ENCODE data around the gene PTGS2. TPM values are rescaled to one million over a fixed set of nuclear protein-coding genes. Genes with fewer than 3 reads are reported as not detected.
"Not testable (repeated sequence)": the region's sequence is repeated elsewhere in the genome, so short reads cannot be mapped to it uniquely, and the experiment has no call there.

The PTGS2 gene
- total and polyA plus RNA-seq, 2 experiments from 2014 or later: 6.2 to 21.9 TPM

- H3K4me2 ChIP-seq: no peak overlapping the region
- H3K79me2 ChIP-seq: no peaks in the 10 kb centered on the region
- no peaks in the 10 kb centered on the region for H3K4me1 ChIP-seq (ENCODE audit: insufficient read depth)
- no peaks in the 10 kb centered on the region for H3K36me3 ChIP-seq (replicated peaks; ENCODE audit: insufficient read depth, low read depth)
- H2AFZ ChIP-seq: no peak overlapping the region
- TF ChIP-seq EZH2 (IDR thresholded peaks at IDR 0.05; ENCODE audit: borderline replicate concordance) (no peak), EZH2phosphoT487 (IDR thresholded peaks at IDR 0.05; ENCODE audit: low read depth, severe bottlenecking, unreplicated experiment) (no peak), CTCF (IDR thresholded peaks at IDR 0.05; ENCODE audit: poor library complexity) (no peak)
- DNase-seq (ENCODE audit: low spot score): no peak
- no peaks in the 10 kb centered on the region for H4K20me1 ChIP-seq (ENCODE audit: insufficient read depth, poor library complexity, severe bottlenecking)
- no peaks in the 10 kb centered on the region for H3K9me3 ChIP-seq (ENCODE audit: low read depth)
- no peak overlapping the region for H3K4me3 ChIP-seq
- H3K27ac ChIP-seq: no peak overlapping the region
- H3K9me2 ChIP-seq (replicated peaks; ENCODE audit: insufficient read depth): no peaks in the 10 kb centered on the region
- no peaks in the 10 kb centered on the region for H3K27me3 ChIP-seq
- 92% methylated on average over 2 of the region's 2 CpGs for WGBS (ENCODE audit: low lambda C conversion rate, missing lambda C conversion rate)
These were observed 8.1 kb downstream of the PTGS2 start for GRCh38 chr1:186672131-186672530.

GRCh38 chr1:186671136-186671825 lies 8.9 kb downstream of the PTGS2 start:
- no peak overlapping the region for H3K4me3 ChIP-seq
- no peaks in the 10 kb centered on the region for H3K9me2 ChIP-seq (replicated peaks; ENCODE audit: insufficient read depth)
- H3K27ac ChIP-seq: no peak overlapping the region
- no peaks in the 10 kb centered on the region for H3K4me1 ChIP-seq (ENCODE audit: insufficient read depth)
- H2AFZ ChIP-seq: no peak overlapping the region
- no peak for DNase-seq (ENCODE audit: low spot score)
- H3K4me2 ChIP-seq: no peak overlapping the region
- no peaks in the 10 kb centered on the region for H3K36me3 ChIP-seq (replicated peaks; ENCODE audit: insufficient read depth, low read depth)
- no peaks in the 10 kb centered on the region for H3K79me2 ChIP-seq
- 79% methylated on average over 2 of the region's 2 CpGs for whole genome bisulfite sequencing (ENCODE audit: low lambda C conversion rate, missing lambda C conversion rate)
- no peaks in the 10 kb centered on the region for H3K9me3 ChIP-seq (ENCODE audit: low read depth)
- H4K20me1 ChIP-seq (ENCODE audit: insufficient read depth, poor library complexity, severe bottlenecking): no peaks in the 10 kb centered on the region
- H3K27me3 ChIP-seq: no peaks in the 10 kb centered on the region
- TF ChIP-seq CTCF (IDR thresholded peaks at IDR 0.05; ENCODE audit: poor library complexity) (no peak), EZH2 (IDR thresholded peaks at IDR 0.05; ENCODE audit: borderline replicate concordance) (no peak), EZH2phosphoT487 (IDR thresholded peaks at IDR 0.05; ENCODE audit: low read depth, severe bottlenecking, unreplicated experiment) (no peak)

GRCh38 chr1:186670297-186671135 lies 9.7 kb downstream of the PTGS2 start:
- Histone ChIP-seq H2AFZ (no peak overlapping the region), H3K27me3 (no peaks in the 10 kb centered on the region), H3K9me2 (replicated peaks; ENCODE audit: insufficient read depth) (no peaks in the 10 kb centered on the region), H4K20me1 (ENCODE audit: insufficient read depth, poor library complexity, severe bottlenecking) (no peaks in the 10 kb centered on the region), H3K9me3 (ENCODE audit: low read depth) (no peaks in the 10 kb centered on the region), H3K4me3 (no peak overlapping the region), H3K4me2 (no peak overlapping the region), H3K79me2 (no peaks in the 10 kb centered on the region), H3K36me3 (replicated peaks; ENCODE audit: insufficient read depth, low read depth) (no peaks in the 10 kb centered on the region), H3K27ac (no peak overlapping the region), H3K4me1 (ENCODE audit: insufficient read depth) (no peaks in the 10 kb centered on the region)
- TF ChIP-seq EZH2phosphoT487 (IDR thresholded peaks at IDR 0.05; ENCODE audit: low read depth, severe bottlenecking, unreplicated experiment) (no peak), EZH2 (IDR thresholded peaks at IDR 0.05; ENCODE audit: borderline replicate concordance) (no peak), CTCF (IDR thresholded peaks at IDR 0.05; ENCODE audit: poor library complexity) (no peak)
- WGBS (ENCODE audit: low lambda C conversion rate, missing lambda C conversion rate): 89% methylated on average over 2 of the region's 2 CpGs
- no peak for DNase-seq (ENCODE audit: low spot score)

- H3K36me3 ChIP-seq (replicated peaks; ENCODE audit: insufficient read depth, low read depth); H3K4me3 ChIP-seq; H3K27me3 ChIP-seq; H3K4me2 ChIP-seq; H3K79me2 ChIP-seq; H3K27ac ChIP-seq; H2AFZ ChIP-seq; DNase-seq (ENCODE audit: low spot score); H3K4me1 ChIP-seq (ENCODE audit: insufficient read depth); H4K20me1 ChIP-seq (ENCODE audit: insufficient read depth, poor library complexity, severe bottlenecking); H3K9me3 ChIP-seq (ENCODE audit: low read depth); H3K9me2 ChIP-seq (replicated peaks; ENCODE audit: insufficient read depth): not testable (repeated sequence)
- 87% methylated on average over 3 of the region's 3 CpGs for WGBS (ENCODE audit: low lambda C conversion rate, missing lambda C conversion rate)
These were observed 10.4 kb downstream of the PTGS2 start for GRCh38 chr1:186669784-186670183.

- H2AFZ ChIP-seq; H3K4me1 ChIP-seq (ENCODE audit: insufficient read depth); H3K9me3 ChIP-seq (ENCODE audit: low read depth); H3K36me3 ChIP-seq (replicated peaks; ENCODE audit: insufficient read depth, low read depth); H3K4me2 ChIP-seq; H3K27me3 ChIP-seq; H3K27ac ChIP-seq; H3K9me2 ChIP-seq (replicated peaks; ENCODE audit: insufficient read depth); DNase-seq (ENCODE audit: low spot score); H3K4me3 ChIP-seq; H4K20me1 ChIP-seq (ENCODE audit: insufficient read depth, poor library complexity, severe bottlenecking); H3K79me2 ChIP-seq: not testable (repeated sequence)
- 94% methylated on average over 8 of the region's 8 CpGs for WGBS (ENCODE audit: low lambda C conversion rate, missing lambda C conversion rate)
These were observed 16.0 kb downstream of the PTGS2 start for GRCh38 chr1:186664217-186664616.
